Ramos (cell line): ENCODE results near the gene NEDD9.

Source experiments
- in situ Hi-C: fragments of 300-500 bp; cut with MboI; formaldehyde crosslinking; loops from one replicate; pipeline ENCODE4 v1.14.3; 2022; ENCODE audit warnings: low sequenced_read_pairs; ENCODE audit not compliant: unreplicated experiment

NEDD9 gene

GRCh38 chr6:11219400-11219834 is 13.1 kb downstream of the NEDD9 start:
- in situ Hi-C loops, result no loop called here

GRCh38 chr6:11218538-11219399 is 13.7 kb downstream of the NEDD9 start:
- in situ Hi-C loops, result no loop called here

DNA sequence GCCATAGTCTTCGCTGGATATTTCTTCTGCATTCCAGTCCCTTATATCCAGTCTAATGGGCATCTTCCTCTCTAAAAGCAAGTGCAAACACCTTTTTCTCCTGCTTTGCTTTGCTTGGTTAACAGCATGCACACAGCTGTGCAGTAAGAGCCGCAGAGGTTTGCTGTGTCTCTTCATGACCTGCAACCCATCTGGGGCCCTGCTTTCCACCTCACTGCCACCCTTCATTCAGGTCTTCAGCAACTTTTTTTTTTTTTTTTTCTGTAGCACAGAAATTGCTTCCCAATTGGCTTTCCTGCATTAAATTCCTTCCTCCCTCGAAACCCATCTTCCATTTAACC is 14.4 kb downstream of the NEDD9 start:
- in situ Hi-C loops, result no loop called here

DNA sequence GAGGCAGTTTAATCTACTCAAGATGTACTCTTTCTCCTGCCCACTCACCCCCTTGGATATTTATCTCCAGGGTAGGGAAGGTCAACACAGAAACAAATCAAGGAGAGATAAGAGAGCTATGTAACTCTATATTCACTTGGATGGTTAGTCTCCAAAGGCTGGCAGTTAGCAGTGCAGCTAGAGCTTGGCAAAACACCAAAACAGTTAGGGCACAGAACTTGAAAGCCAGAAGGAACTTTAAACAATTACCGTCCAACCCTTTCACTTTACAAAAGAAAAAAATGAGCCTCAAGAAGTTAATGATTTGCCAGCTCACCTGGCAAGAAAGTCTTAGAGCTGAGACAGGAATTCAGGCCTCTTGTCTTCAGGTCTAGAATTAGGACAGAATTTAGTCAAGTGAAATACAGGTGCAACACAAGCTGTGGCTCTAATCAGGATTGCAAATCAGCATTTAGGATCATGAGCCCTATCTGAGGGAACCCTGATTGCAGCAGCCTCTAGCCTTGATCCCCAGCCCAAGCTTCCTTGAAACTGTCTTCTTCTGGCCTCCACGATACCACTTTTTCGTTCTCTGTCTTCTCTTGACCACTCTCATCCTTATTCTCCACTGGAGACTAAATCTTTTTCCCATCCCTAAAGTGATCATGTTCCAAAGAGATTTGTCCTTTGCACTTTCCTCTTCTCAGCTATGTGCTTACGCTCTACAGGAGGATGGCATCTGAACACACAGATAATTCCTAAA is 14.9 kb downstream of the NEDD9 start:
- in situ Hi-C loops, result no loop called here

- in situ Hi-C loops, result no loop called here
These were observed 16.7 kb downstream of the NEDD9 start for GRCh38 chr6:11215773-11216172.

DNA sequence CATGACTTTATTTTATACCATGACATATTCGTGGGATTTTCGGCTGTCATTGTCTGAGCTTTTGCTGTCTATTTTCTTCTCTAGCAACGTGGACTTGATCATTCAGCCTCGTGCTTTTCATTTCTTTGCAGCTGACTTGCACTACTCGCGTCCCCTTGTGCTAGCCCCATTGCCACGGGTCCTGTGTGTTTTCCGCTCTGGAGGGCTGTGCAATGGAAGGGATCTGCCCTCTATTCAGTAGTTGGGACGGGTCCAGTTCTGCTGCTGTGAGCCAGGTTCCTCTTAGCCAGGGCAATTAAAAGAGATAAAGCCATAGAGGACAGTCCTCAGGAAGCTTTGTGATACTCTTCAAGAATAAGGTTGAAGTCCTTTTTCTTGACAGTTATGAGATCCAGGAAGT is 17.6 kb downstream of the NEDD9 start:
- in situ Hi-C loops, result no loop called here

- in situ Hi-C loops, result no loop called here
These were observed 18.2 kb downstream of the NEDD9 start for GRCh38 chr6:11214084-11214833.

GRCh38 chr6:11213422-11214021 is 18.9 kb downstream of the NEDD9 start:
- in situ Hi-C loops, result no loop called here

DNA sequence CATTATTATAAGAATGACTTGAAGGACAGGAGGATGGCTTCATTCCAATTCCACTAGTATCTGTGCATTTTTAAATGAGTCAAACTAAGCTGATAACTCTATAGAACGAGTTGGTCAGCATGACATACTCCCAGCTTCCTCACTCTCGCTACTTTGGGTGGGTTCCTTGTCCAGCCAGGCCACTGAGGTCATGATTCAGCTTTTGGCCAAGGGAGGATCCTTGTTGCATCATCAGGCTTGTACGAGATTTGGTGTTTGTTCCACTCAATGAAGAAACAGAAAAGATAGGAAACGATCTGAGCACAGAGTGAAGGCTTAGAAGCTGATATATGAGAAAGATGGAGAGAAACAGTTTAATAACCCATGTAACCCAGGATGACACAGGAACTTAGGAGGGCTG is 19.8 kb downstream of the NEDD9 start:
- in situ Hi-C loops, result no loop called here

DNA sequence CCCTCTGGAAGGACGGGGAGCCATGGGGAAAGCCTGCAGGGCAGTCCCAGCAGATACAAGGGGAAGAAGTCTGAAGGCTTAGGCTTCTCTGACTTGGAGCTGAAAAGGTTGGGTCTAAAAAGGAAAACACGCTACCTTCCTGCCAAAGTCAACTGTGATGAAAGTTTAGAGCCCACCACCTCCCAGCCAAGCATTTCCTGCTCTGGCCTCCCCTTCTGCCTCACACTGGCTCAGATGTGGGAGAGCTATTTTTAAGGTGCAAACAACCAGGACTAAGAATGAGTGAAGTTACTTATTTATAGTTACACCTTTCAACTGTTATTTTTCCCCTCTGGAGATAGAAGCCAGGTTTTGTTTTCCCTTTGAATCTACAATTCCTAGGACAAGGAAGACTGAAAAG is 21.2 kb downstream of the NEDD9 start:
- in situ Hi-C loops, result no loop called here

DNA sequence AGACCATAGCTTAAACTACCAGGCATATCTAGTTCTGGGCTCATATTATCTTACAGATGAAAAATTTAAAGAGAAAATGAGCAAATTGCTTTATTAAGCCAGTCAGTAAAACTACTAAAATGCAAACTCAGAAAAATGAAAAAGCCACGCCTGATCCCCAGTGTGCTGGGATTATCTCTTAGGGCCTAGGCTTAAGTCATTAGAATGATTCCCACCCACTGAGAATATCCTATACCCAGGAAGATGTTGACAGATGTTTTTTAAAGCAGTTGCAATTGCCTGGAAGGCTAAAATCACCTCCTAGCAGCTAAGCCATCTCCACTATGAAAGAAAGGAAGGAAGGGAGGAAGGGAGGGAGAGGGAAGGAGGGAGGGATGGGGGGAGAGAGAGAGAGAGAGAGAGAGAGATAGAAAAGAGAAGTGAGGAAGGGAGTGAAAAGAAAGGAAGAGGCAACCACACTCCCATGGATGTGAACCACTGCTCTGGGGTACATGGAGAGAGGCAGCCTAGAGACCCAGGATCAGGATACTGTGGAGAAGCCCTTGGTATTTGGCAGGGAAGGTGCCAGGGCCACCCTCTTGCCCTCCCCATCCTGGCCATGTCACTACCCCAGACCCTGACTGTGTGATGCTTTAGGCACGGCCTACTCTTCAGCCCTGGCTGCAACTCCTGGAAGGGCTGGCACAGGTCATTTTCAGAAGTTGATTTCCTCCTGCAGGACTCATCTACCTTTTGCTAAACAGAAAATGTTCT is 21.9 kb downstream of the NEDD9 start:
- in situ Hi-C loops, result no loop called here

GRCh38 chr6:11209906-11210305 is 22.6 kb downstream of the NEDD9 start:
- in situ Hi-C loops, result no loop called here

DNA sequence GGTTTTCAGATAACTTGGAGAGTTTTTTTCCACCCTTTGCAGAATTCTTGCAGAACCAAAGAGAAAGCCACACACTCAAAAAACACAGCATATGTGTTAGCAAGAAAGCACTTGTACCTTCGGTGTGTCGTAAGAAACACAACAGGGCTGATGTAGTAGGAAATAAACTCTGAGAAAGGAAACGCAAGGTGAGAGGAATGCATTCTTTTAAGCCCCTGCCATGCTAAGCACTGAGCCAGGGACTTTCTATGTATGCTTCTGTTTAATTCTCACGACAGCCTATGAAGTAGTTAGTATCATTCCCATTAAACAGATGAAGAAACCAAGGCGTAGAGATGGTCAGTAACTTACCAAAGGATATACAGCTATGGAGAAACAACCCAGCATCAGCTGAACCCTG is 23.1 kb downstream of the NEDD9 start:
- in situ Hi-C loops, result no loop called here

GRCh38 chr6:11208854-11209253 is 23.6 kb downstream of the NEDD9 start:
- in situ Hi-C loops, result no loop called here

- in situ Hi-C loops, result no loop called here
These were observed 24.2 kb downstream of the NEDD9 start for GRCh38 chr6:11208267-11208666.

DNA sequence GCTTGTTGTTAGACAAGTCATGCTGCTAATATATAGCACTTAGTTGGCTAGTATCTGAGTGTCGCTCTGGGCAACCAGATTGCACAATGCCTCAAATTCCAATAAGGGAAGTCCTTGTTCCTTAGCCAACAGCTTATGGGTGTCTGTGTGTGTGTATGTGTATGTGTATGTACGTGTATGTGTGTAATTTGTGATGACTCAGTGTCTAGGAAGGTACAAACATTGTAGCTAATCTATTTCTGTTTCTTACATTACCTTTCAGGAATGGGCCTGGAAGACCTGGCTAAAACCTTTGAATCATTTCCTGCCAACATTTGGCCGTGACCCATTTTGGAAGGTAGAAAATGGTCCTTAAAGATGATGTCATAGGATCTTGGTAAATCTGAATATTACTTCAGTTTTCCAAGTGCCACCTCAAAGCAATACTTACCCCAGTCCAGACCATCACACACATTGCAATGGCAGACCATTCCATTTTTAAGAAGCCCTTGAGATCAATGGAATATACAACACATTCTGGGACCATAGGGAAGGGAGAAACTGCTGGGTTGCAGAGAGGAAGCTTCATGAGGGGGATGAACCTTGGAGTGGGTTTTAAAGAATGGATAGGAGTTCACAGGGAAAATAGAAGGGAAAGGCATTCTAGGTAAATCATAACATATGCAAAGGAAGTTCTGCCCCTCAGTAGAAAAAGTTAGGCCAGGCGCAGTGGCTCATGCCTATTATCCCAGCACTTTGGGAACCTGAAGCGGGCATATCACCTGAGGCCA is 25.1 kb downstream of the NEDD9 start:
- in situ Hi-C loops, result no loop called here

GRCh38 chr6:11206576-11206975 is 25.9 kb downstream of the NEDD9 start:
- in situ Hi-C loops, result no loop called here

DNA sequence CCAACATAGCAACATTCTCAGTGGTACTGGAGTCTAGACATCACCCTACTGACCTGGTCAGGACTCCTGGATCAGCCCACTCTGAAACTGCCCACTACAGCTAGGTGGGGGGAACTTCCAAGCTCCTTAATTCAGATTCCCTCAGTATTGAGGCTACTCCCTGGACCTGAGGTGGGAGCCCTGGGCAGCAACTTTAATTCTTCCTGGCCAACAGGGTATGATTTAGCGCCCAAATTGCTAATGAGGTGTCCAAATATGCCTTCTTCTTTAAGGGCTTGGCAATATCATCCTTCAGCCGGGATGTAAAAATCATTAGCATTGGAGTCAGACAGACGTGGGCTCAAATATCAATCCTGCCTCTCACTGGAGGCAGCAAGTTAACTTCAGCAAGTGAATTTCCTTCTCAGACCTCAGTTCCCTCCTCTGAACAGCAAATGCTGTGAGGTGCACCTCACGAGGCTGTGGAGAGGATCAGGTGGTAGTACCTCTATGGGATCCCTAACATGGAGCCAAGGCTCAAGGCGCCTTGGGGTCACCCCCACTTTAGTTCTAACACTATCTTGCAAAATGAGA is 27.6 kb downstream of the NEDD9 start:
- in situ Hi-C loops, result no loop called here

DNA sequence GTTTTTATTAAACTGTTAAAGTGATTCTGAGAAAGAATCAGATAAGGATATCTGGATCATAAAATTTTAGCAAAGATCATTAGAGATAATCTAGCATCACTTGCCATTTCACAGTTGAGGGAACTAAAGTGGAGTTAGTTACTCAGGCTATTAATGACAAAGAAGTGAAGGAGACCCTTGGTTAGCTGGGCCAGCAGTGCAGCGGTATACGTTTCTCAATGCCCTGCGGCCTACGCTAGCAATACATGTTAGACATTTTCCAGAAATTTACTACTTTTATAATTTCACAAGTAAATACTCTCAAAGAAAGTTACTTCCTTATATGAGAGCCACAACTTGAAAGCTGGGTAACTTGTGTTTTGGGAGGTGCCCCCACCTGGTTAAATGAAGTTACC is 28.5 kb downstream of the NEDD9 start:
- in situ Hi-C loops, result no loop called here
